Astrocyte of the cerebellum (primary cell): ENCODE data around the gene PADI2.

ENCODE experiments used
- DNase-seq: peaks from one replicate; pipeline ENCODE4 v3.0.0-alpha.2; 2011; ENCODE audit warnings: low read depth
- H3K4me3 ChIP-seq: 2 replicates; pipeline ENCODE4 v1.5.1; 2011; ENCODE audit warnings: mild to moderate bottlenecking, low read depth, low read length, moderate library complexity
- in situ Hi-C: cut with HindIII; loops from 2 replicates; pipeline ENCODE4 v1.10.0; 2017; ENCODE audit warnings: low sequenced_read_pairs
- TF ChIP-seq, protein P1 (sequence below): IDR thresholded peaks from 2 replicates; pipeline ENCODE4 v1.5.1; 2012; ENCODE audit warnings: low read length, low read depth, moderate library complexity, mild to moderate bottlenecking; ENCODE audit errors: missing control alignments

Gene PADI2

DNA sequence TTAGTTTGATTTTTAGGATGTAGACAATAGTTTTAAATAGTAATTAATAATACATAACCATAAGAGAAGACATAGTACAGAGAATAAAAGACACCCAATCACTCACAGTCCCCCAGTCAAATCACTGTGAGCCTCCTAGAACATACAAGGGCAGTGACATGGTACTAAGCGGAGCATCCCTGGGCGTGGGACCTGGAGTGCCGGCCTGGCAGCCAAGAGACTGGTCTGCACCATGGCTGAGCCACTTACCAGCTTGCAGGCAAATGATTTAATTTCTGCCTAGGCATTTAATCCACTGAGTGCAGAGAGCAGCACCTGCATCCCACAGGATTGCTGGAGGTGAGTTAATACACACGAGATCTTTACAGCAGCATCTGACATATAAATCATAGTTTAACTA, 85.8 kb downstream of the PADI2 start:
- TF ChIP-seq, protein P1, sequence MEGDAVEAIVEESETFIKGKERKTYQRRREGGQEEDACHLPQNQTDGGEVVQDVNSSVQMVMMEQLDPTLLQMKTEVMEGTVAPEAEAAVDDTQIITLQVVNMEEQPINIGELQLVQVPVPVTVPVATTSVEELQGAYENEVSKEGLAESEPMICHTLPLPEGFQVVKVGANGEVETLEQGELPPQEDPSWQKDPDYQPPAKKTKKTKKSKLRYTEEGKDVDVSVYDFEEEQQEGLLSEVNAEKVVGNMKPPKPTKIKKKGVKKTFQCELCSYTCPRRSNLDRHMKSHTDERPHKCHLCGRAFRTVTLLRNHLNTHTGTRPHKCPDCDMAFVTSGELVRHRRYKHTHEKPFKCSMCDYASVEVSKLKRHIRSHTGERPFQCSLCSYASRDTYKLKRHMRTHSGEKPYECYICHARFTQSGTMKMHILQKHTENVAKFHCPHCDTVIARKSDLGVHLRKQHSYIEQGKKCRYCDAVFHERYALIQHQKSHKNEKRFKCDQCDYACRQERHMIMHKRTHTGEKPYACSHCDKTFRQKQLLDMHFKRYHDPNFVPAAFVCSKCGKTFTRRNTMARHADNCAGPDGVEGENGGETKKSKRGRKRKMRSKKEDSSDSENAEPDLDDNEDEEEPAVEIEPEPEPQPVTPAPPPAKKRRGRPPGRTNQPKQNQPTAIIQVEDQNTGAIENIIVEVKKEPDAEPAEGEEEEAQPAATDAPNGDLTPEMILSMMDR: no peak
- in situ Hi-C loops: no loop called here
- no peak for DNase-seq
- H3K4me3 ChIP-seq: no peak overlapping the region

DNA sequence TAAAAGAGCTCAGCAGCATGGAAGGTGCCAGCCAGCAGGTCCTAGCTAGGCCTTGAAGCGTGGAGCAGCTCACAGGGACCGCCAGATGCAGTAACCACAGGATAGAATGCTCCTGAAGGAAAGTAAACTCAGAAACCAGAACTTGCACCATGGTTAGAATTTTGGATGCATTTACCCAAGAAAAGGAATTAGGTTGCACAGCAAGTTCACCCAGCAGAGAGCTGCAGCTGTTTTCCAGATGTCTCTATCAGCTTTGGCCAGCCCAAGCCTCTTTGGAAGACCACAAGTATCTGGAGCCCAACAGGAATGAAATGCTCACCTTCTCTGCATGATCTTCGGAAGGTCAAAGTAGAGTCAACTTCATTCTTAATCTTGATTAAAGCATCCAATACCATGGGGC, 86.5 kb downstream of the PADI2 start:
- no peak for DNase-seq
- in situ Hi-C loops: no loop called here
- TF ChIP-seq, protein P1: no peak
- no peak overlapping the region for H3K4me3 ChIP-seq

DNA sequence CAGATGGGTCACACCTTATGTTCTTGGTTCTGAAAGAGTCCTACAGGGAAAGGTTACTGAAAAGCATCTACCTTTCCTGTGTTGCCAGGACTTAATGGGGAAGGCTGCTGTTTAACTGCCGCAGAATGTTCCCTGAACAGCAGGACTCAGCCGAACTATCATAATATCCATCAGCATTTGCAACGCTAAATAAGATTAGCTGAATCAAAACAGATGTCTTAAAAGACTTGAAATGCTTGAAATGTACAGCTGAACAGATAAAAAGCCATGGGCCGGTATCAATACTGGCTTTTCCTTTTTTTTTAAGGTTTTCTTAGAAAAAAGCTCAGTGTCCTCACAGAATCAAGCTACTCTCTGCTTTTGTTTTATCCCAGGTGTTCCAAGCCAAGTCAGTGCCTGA, 87.8 kb downstream of the PADI2 start:
- no peak overlapping the region for H3K4me3 ChIP-seq
- DNase-seq: no peak
- in situ Hi-C loops: no loop called here
- TF ChIP-seq, protein P1: no peak

DNA sequence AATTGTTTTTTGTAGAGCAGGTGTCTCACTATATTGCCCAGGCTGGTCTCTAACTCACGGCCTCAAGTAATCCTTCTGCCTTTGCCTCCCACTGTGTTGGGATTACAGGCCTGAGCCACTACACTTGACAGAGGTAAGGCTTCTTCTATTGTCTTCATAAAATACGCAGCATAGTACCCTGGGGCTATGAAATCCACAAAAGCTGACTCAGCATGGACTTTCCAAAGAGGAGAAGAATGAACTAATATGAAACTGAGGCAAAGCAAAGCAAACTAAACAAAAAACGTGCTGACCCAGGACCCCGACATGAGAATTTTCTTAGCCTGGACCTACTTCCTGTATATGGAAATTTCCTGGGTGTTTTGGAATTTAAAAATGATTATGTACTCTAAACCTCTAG, 89.0 kb downstream of the PADI2 start:
- no peak for DNase-seq

DNA sequence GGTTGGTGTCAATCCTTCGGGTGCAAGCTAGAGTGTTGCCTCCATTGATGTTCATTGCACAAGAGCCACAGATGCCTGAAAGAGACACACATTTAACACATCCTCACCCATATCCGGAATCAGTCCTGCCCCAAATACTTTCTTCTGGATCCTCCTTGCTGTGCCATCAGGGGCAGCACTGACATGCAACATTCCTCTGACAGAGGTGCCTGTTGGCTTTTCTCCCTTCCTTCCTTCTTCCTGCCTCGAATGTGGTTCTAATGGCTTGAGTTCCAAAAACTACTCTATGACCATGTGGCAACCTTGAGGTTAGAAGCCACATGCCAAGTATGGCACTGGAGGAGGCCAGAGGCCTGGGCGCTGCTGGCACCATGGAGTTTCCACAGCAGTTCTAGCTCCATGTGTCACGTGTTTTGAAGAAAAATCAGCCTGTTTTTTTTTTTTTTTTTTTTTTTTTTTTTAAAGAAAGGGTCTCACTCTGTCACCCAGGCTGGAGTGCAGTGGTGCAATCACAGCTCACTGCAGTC, 90.5 kb downstream of the PADI2 start:
- DNase-seq: no peak
- in situ Hi-C loops: no loop called here
- TF ChIP-seq, protein P1: no peak
- H3K4me3 ChIP-seq: no peak overlapping the region

More for the DNA sequence above, 89.0 kb downstream of the PADI2 start:
- H3K4me3 ChIP-seq: no peak overlapping the region
- TF ChIP-seq, protein P1: no peak
- in situ Hi-C loops: no loop called here

DNA sequence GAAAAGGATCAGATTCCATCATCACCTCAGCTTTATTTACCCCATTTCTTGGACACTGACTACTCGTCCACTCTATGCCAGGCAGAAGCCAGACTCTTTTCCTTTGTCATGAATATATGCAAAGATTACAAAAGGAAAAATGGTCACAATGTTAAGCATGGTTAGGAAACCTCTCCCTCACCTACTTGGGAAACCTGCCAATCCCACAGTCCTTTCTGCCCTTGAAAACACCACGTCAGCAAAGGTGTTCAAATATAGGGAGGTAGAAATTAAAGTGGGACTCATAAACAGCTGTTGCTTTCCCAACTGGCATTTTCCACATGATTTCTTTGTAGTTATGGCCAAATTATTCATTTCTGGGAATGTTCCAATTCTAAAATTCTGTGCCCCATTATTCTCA, 91.4 kb downstream of the PADI2 start:
- in situ Hi-C loops: no loop called here
- no peak overlapping the region for H3K4me3 ChIP-seq
- TF ChIP-seq, protein P1: no peak
- no peak for DNase-seq

DNA sequence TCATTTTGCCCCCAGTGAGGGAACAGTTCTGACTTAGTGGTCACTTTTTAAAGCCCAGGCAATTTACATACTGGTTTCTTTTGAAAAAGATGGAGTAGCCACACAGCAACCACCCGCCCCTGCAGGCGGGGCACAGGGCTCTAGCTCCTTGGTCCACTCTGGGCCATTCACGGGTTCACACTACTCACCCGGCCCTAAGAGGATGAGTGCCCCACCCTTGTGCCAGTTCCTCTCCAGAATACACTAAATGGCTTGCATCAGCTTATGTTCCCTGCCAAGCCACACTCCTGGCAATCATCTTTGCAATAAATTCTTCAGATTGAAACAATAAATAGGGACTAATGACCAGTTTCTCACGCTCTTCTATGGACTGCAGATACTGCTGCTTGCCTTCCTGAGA, 91.8 kb downstream of the PADI2 start:
- TF ChIP-seq, protein P1: no peak
- H3K4me3 ChIP-seq: no peak overlapping the region
- DNase-seq: no peak

More for the DNA sequence above, 91.8 kb downstream of the PADI2 start:
- in situ Hi-C loops: no loop called here
